Aorta (tissue), 5 donors: ENCODE results near the gene SCTR. TPM values are rescaled to one million over a fixed set of nuclear protein-coding genes. Genes with fewer than 3 reads are reported as not detected.

Source experiments
- ATAC-seq: fragments of 200-7000 bp; cut with Tn5 transposase; one replicate; pipeline ENCODE4 v1.9.1; 2022; ENCODE audit warnings: moderate library complexity; ENCODE audit not compliant: low FRiP score
- DNase-seq, 2 donors: peaks; one replicate each; pipeline ENCODE4 v3.0.0-alpha.2; 2020
- H3K27ac ChIP-seq, 2 donors: one replicate each; pipeline ENCODE4 v1.5.1; 2013; ENCODE audit warnings: low read length in 2 of 2, mild to moderate bottlenecking in 2 of 2, moderate library complexity in 2 of 2, control low read depth in 1 of 2, inconsistent platforms in 1 of 2, low read depth in 1 of 2
- H3K27me3 ChIP-seq, 2 donors: one replicate each; pipeline ENCODE4 v1.6.1; 2013; ENCODE audit warnings: control low read depth in 1 of 2, low read length in 1 of 2, mild to moderate bottlenecking in 1 of 2, moderate library complexity in 1 of 2; ENCODE audit not compliant: insufficient read depth in 2 of 2, control insufficient read depth in 1 of 2
- H3K36me3 ChIP-seq, 2 donors: one replicate each; pipeline ENCODE4 v1.6.1; 2013; ENCODE audit warnings: control low read depth in 1 of 2, low read length in 1 of 2, mild to moderate bottlenecking in 1 of 2; ENCODE audit not compliant: insufficient read depth in 2 of 2, control insufficient read depth in 1 of 2
- H3K4me1 ChIP-seq, 2 donors: one replicate each; pipeline ENCODE4 v1.6.1; 2013; ENCODE audit warnings: low read length in 2 of 2, control low read depth in 1 of 2, mild to moderate bottlenecking in 1 of 2, moderate library complexity in 1 of 2; ENCODE audit not compliant: insufficient read depth in 2 of 2, control insufficient read depth in 1 of 2
- H3K4me3 ChIP-seq, 2 donors: one replicate each; pipeline ENCODE4 v1.5.1; 2013; ENCODE audit warnings: low read length in 2 of 2, control low read depth in 1 of 2, mild to moderate bottlenecking in 1 of 2
- H3K9me3 ChIP-seq: one replicate; pipeline ENCODE4 v1.6.1; 2013; ENCODE audit warnings: mild to moderate bottlenecking, low read length; ENCODE audit not compliant: control insufficient read depth
- WGBS, 2 donors: extraction: QIAGEN DNeasy Blood & Tissue Kit; methylation state at CpG; one replicate each; pipeline ENCODE4 v1.1.7; 2013; 5-methylcytosine and 5-hydroxymethylcytosine counted together
- intact Hi-C, 2 donors: fragments of 100-400 bp; cut with DNase I; formaldehyde crosslinking; loops; one replicate each; pipeline versions ENCODE4 v1.14.2 to v1.15.0; 2022
- polyA plus RNA-seq, 2 donors: library from polyadenylated mRNA; stranded (reverse); fragments of 200-250 nt; gene quantifications; one replicate each; pipeline ENCODE4 v1.2.3, GENCODE V29; 2013
- total RNA-seq, 2 donors: library from RNA; stranded (reverse); fragmentation: NEBNext Ultra II Directional; extraction: Animal tissue kit (Norgen Biotek cat#: 25700); gene quantifications; one replicate each; pipeline ENCODE4 v1.2.1, GENCODE V29; 2021
- donor health status: healthy with polysubstance abuse.
- donor health status: Bipolar disorder and iron deficiency.
- donor health status: DM: no; HTN: no; CAD: no.
- donor health status: DM: no; HTN: no; CAD: no.
- donor health status: DM: yes; HTN: yes; CAD: no.

Gene SCTR
- total and polyA plus RNA-seq, 4 donors = 0.13 TPM; not detected in 3

DNA sequence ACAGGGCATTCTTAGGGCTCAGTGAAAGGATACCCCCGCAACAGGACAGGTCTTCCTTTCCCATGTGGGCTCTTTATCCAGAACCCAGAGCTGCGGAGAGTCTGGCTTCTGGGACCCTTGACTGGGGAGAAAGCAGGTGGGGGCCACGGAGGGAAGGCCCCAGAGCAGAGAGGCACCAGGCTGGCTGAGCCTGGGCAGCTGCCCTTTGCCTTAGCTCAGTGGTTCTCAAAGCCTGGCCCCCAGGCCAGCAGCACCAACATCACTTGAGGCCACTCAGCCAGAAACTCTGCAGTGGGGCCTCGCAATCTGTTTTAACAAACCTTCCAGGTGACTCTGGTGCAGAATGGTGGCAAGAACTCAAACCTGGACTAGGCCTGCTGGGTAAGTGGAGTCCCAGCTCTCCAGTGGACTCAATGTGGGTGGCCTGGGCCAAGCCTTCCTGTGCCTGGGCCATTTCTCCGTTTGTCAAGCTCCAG is 94.2 kb downstream of the SCTR start:
- H3K9me3 ChIP-seq = no peaks in the 10 kb centered on the region
- intact Hi-C loops = loop anchor here in 1 of 2 donors (2.0 kb wide), 1 partner anchor 39 kb away; no protein-coding TSS in a partner anchor
- no peaks in the 10 kb centered on the region for H3K27me3 ChIP-seq
- H3K27ac ChIP-seq = no peak overlapping the region
- H3K4me1 ChIP-seq = no peaks in the 10 kb centered on the region
- no peaks in the 10 kb centered on the region for H3K36me3 ChIP-seq
- WGBS, 2 donors = 88 to 90% methylated on average over 5 of the region's 5 CpGs
- DNase-seq (no peak), ATAC-seq (no peak)
- H3K4me3 ChIP-seq = no peak overlapping the region

DNA sequence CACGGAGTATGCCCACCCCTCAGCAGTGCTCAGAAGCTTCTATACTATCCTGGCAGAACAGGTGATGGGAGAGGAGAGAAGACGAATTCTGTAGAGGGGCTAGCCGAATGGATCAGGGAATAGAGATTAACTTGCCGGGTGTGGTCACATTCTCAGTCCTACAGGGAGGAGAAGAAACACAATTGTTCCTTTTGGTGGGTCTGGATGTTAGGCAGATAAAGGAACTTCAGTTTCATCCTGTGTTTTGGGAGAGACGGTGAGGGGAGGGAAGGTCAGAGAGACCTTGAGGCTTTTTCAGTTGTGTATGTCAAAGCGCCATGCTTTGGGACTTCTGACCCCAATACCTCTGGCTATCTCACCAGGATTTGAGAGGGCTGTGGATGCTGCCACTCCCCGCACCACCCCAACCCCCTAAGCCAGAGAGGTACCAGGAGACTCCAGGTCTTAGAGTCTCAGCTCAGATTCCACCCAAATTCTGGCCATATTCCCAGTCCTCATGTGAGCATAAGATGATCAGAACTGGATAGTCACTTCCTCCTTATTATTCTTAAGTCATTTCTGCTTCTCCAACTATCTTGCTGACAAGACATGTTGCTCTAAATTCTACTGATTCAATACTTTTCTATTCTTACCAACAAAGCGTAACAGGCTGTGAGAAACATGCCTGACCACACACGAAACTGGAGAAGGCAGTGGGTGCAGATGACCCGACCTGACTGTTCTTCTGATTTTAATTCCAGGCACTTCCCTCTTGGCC is 94.9 kb downstream of the SCTR start:
- no peak overlapping the region for H3K27ac ChIP-seq
- no peaks in the 10 kb centered on the region for H3K36me3 ChIP-seq
- H3K9me3 ChIP-seq = no peaks in the 10 kb centered on the region
- intact Hi-C loops = no loop called here
- no peak for ATAC-seq
- H3K4me1 ChIP-seq = no peaks in the 10 kb centered on the region
- H3K4me3 ChIP-seq = no peak overlapping the region
- H3K27me3 ChIP-seq = no peaks in the 10 kb centered on the region
- WGBS, 2 donors = 88% methylated on average over 10 of the region's 10 CpGs
- DNase-seq = no peak

DNA sequence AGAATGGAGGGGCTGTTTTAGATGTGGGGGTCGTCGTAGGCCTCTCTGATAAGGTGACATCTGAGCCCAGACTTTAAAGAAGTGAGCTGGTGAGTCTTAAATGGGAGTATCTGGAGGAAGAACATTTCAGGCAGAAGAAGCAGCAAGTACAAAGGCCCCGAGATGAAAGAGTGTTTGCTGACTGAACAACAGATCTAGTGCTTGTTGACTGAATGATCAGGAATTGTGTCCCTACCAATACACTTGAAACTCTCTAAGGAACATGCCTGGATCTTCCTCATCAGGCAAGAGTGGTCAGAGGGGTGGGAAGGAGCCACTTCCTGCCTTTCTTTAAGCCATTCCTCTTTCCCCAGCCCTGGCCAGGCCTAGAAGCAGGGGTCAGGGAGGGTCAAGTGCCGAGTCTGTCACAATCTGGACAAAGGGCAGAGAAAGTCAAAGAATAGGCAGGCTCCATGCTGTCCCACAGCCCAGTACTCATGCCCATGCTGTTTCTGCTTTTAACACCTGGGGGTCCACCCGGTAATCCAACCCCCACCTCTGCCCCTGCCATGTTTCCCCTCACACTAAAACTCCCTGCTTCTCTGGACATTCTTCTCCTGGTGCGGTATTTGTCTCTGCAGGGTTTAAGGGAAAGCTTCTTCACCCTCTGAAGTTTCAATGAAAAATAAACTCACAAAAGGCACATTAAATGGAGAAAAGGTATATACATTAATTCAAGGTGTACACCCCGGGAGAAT is 95.6 kb downstream of the SCTR start:
- Histone ChIP-seq H3K4me3 (no peak overlapping the region), H3K9me3 (no peaks in the 10 kb centered on the region), H3K4me1 (no peaks in the 10 kb centered on the region), H3K27me3 (no peaks in the 10 kb centered on the region), H3K27ac (no peak overlapping the region), H3K36me3 (no peaks in the 10 kb centered on the region)
- DNase-seq = peak in 1 of 2 donors; percentile 70
- ATAC-seq = no peak
- intact Hi-C loops = no loop called here
- WGBS, 2 donors = 94% methylated on average over 7 of the region's 7 CpGs

DNA sequence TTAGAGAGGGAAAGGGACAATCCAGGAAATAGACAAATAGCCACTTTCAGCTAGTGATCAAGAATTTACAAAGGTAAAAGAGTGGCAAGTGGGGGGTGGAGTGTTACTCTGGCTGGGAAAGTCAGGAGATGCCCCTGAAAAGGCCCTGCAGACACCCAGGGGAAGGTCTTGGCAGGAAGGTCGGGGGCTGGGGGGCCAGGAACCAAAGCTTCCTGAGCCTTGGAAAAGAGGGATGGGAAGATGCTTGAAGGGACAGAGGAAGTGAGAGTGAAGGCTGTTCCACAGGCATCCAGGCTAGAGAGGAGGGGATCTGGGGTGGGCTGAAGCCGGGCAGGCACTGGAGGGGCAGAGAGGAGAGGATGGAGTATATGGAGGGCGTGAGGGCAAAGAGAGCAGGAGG is 96.5 kb downstream of the SCTR start:
- Histone ChIP-seq H3K4me1 (no peaks in the 10 kb centered on the region), H3K27me3 (no peaks in the 10 kb centered on the region), H3K27ac (no peak overlapping the region), H3K4me3 (no peak overlapping the region), H3K9me3 (no peaks in the 10 kb centered on the region), H3K36me3 (no peaks in the 10 kb centered on the region)
- intact Hi-C loops = no loop called here
- 86 to 95% methylated on average over 3 of the region's 3 CpGs for WGBS, 2 donors
- ATAC-seq (no peak), DNase-seq (no peak)

DNA sequence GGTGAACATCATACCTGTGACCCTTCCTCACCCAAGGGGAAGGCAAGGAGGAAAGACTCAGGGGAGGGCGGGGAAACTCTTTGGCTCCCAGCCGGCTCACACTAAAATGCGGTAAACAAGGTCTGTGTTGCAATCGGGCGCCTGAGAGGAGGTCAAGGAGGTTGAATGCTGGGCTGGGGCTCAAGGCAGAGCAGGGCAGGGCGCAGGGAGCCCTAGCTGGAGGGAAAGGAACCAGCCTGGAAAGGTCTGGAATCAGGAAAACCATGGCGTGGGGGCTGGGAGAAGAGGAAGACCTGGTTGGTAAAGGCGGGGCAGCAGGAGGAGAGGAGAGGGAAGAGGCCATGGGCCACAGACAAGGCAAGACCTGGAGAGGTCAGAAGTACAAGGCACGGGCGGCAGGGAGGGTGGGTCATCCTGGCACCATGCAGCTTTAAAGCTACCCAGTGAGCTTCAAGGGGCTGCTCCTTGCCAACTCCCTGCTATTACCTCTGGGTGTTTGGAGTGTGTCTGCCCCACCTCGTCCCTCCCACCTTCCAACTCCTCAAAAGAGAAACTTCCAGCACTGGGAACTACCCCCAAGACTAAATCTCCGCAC is 97.4 kb downstream of the SCTR start:
- 80 to 84% methylated on average over 12 of the region's 12 CpGs for WGBS, 2 donors
- peak; percentile 36 for ATAC-seq
- intact Hi-C loops = no loop called here

DNA sequence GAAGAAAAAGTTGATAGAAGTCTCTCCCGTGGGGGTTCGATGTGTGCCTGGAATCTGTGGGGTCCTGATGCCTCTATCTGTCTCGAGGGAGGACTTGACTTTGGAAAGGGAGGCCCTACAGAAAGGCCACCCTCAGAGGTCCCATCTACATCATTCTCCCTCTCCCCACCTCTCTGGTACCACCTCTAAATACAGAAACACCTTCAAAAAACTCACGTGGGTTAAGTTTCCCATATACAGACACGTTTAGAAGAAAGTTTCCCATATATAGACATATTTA is 97.9 kb downstream of the SCTR start:
- WGBS, 2 donors = 68 to 76% methylated on average over 5 of the region's 5 CpGs
- DNase-seq = no peak
- Histone ChIP-seq H3K36me3 (no peaks in the 10 kb centered on the region), H3K9me3 (no peaks in the 10 kb centered on the region), H3K4me3 (no peak overlapping the region), H3K4me1 (no peaks in the 10 kb centered on the region), H3K27ac (no peak overlapping the region), H3K27me3 (no peaks in the 10 kb centered on the region)
- ATAC-seq = no peak
- intact Hi-C loops = no loop called here

More for the DNA sequence above, 97.4 kb downstream of the SCTR start:
- Histone ChIP-seq H3K4me3 (no peak overlapping the region), H3K4me1 (no peaks in the 10 kb centered on the region), H3K9me3 (no peaks in the 10 kb centered on the region), H3K27ac (no peak overlapping the region), H3K36me3 (no peaks in the 10 kb centered on the region), H3K27me3 (no peaks in the 10 kb centered on the region)
- DNase-seq = peak in 1 of 2 donors; percentile 80

DNA sequence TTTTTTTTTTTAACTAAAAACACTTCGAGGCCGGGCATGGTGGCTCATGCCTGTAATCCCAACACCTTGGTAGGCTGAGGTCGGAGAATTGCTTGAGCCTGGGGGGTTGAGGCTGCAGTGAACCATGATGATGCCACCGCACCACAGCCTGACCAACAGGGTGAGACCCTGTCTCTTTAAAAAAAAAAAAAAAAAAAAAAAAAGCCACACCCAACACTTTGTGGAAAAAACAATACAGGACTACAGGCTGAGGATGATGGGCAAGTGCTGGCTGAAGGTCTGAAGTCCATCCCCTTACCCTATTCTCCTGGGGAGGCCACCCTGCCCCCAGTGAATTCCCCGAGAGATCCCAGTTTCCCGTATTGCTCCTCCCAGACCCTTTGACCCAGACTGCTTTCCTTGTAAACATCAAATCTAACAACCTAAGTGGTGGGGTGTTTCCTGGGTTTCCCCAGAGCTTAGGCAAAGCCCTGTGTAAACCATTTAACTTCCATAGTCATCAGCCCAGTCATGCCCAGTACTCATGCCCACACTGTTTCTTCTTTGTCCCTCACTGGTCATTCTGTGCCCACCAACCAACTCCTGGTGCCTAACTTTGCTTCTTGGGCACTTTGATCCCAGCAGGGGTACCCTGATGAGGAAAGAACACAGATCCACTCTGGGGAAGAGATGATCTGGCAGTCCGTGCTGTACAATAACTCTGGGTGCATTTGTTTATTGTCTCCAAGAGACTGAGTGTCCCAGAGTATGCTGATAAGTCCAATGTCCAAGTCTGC is 98.5 kb downstream of the SCTR start:
- DNase-seq (no peak), ATAC-seq (no peak)
- H3K36me3 ChIP-seq = no peaks in the 10 kb centered on the region
- H3K9me3 ChIP-seq = no peaks in the 10 kb centered on the region
- 88 to 91% methylated on average over 7 of the region's 7 CpGs for WGBS, 2 donors
- intact Hi-C loops = no loop called here
- no peak overlapping the region for H3K4me3 ChIP-seq
- H3K4me1 ChIP-seq = no peaks in the 10 kb centered on the region
- no peak overlapping the region for H3K27ac ChIP-seq
- no peaks in the 10 kb centered on the region for H3K27me3 ChIP-seq

DNA sequence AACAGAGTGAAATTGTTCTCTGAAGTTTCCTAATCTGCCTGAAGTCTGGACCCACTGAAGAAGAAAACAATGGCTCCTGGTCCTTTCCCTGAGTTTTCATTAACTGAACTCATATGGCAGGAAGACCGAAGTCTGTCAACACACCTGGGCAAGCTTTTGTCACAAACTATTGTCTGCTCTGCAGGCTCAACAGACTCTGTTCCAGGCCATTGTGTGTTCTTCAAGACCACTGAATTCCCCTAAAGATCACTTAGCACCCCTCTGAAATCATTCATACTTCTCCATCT is 99.2 kb downstream of the SCTR start:
- intact Hi-C loops = no loop called here
- WGBS, 2 donors = 95% methylated on average over 1 of the region's 1 CpG
- H3K4me3 ChIP-seq = no peak overlapping the region
- H3K27ac ChIP-seq = no peak overlapping the region
- no peaks in the 10 kb centered on the region for H3K36me3 ChIP-seq
- H3K27me3 ChIP-seq = no peaks in the 10 kb centered on the region
- H3K9me3 ChIP-seq = no peaks in the 10 kb centered on the region
- H3K4me1 ChIP-seq = no peaks in the 10 kb centered on the region
- DNase-seq (no peak), ATAC-seq (no peak)
